ENCODE measurements around the gene CNBP.

CNBP gene

GRCh38 chr3:129231331-129232119, 47.8 kb upstream of the CNBP start:
- ATAC-seq = no peak
- TF ChIP-seq ZC3H10 (CRISPR knock-in tag; IDR thresholded peaks at IDR 0.05) (no peak), ZNF70 (CRISPR knock-in tag; IDR thresholded peaks at IDR 0.05) (no peak), ZFP30 (CRISPR knock-in tag; IDR thresholded peaks at IDR 0.05) (no peak), ZNF565 (CRISPR knock-in tag; conservative IDR thresholded peaks at IDR 0.05; ENCODE audit: low read depth) (no peak), CSDC2 (CRISPR knock-in tag; IDR thresholded peaks at IDR 0.05) (no peak), CSRNP3 (CRISPR knock-in tag; IDR thresholded peaks at IDR 0.05) (no peak), GLIS3 (CRISPR knock-in tag; IDR thresholded peaks at IDR 0.05) (no peak), OSR1 (CRISPR knock-in tag; IDR thresholded peaks at IDR 0.05) (no peak), SNAI2 (CRISPR knock-in tag; IDR thresholded peaks at IDR 0.05) (no peak), CREB5 (CRISPR knock-in tag; IDR thresholded peaks at IDR 0.05; ENCODE audit: low read depth) (no peak), ZFP3 (CRISPR knock-in tag; IDR thresholded peaks at IDR 0.05) (no peak), ZNF8 (CRISPR knock-in tag; IDR thresholded peaks at IDR 0.05) (no peak), ARNTL (CRISPR knock-in tag; IDR thresholded peaks at IDR 0.05; ENCODE audit: borderline replicate concordance, low read depth) (no peak), PATZ1 (CRISPR knock-in tag; IDR thresholded peaks at IDR 0.05; ENCODE audit: borderline replicate concordance) (no peak), BACH2 (CRISPR knock-in tag; IDR thresholded peaks at IDR 0.05; ENCODE audit: borderline replicate concordance) (no peak), RARB (CRISPR knock-in tag; IDR thresholded peaks at IDR 0.05) (no peak), TOX (CRISPR knock-in tag; IDR thresholded peaks at IDR 0.05; ENCODE audit: borderline replicate concordance) (no peak), TCF4 (CRISPR knock-in tag; IDR thresholded peaks at IDR 0.05; ENCODE audit: borderline replicate concordance) (no peak), ESRRG (CRISPR knock-in tag; IDR thresholded peaks at IDR 0.05) (no peak)

- TF ChIP-seq OSR1 (CRISPR knock-in tag; IDR thresholded peaks at IDR 0.05) = no peak
- 0 out of 2 replicates have a peak, but pooled peaks have one; percentile 34 for TF ChIP-seq ZFP3 (CRISPR knock-in tag; IDR thresholded peaks at IDR 0.05)
- peak; percentile 78 for ATAC-seq
Measured at GRCh38 chr3:129230311-129231019, 46.8 kb upstream of the CNBP start.

- ATAC-seq = peak; percentile 48
- TF ChIP-seq PPARA (CRISPR knock-in tag; IDR thresholded peaks at IDR 0.05; ENCODE audit: borderline replicate concordance) (no peak), ZFP3 (CRISPR knock-in tag; IDR thresholded peaks at IDR 0.05) (0 out of 2 replicates have a peak, but pooled peaks have one; percentile 47)
Measured at GRCh38 chr3:129228891-129229585, 45.3 kb upstream of the CNBP start.

GRCh38 chr3:129226374-129226773, 42.7 kb upstream of the CNBP start:
- 0 out of 2 replicates have a peak, but pooled peaks have one; percentile 45 for TF ChIP-seq CSDC2 (CRISPR knock-in tag; IDR thresholded peaks at IDR 0.05)
- no peak for TF ChIP-seq PPARA (CRISPR knock-in tag; IDR thresholded peaks at IDR 0.05; ENCODE audit: borderline replicate concordance)
- no peak for TF ChIP-seq CREB5 (CRISPR knock-in tag; IDR thresholded peaks at IDR 0.05; ENCODE audit: low read depth)
- TF ChIP-seq GLIS3 (CRISPR knock-in tag; IDR thresholded peaks at IDR 0.05) = no peak
- peak; percentile 93 for ATAC-seq

Data from SK-N-SH treated with all-trans-retinoic acid at 6 μM for 48 hours (cell line).